GM19324 (cell line): ENCODE measurements around the gene CLTCL1.
"Not testable (repeated sequence)": the region's sequence is repeated elsewhere in the genome, so short reads cannot be mapped to it uniquely, and the experiment has no call there.

Experiments
- ATAC-seq: cut with Tn5 transposase; IDR thresholded peaks from one replicate; pipeline ENCODE4 v1.9.1; 2021; ENCODE audit warnings: mild to moderate bottlenecking, moderate library complexity; ENCODE audit not compliant: unreplicated experiment, low FRiP score

Gene CLTCL1

GRCh38 chr22:19158649-19159048 is 132.9 kb downstream of the CLTCL1 start:
- not testable (repeated sequence) for ATAC-seq

GRCh38 chr22:19156109-19156508 is 135.4 kb downstream of the CLTCL1 start:
- ATAC-seq, result not testable (repeated sequence)

- ATAC-seq, result no peak
Measured at GRCh38 chr22:19152942-19153883, 138.3 kb downstream of the CLTCL1 start.

- ATAC-seq, result no peak
Measured at GRCh38 chr22:19151329-19152191, 140.0 kb downstream of the CLTCL1 start.

GRCh38 chr22:19150482-19151328 is 140.8 kb downstream of the CLTCL1 start:
- ATAC-seq, result no peak

- no peak for ATAC-seq
Measured at GRCh38 chr22:19149991-19150390, 141.5 kb downstream of the CLTCL1 start, which contains the start of gene GSC2. Gene GSC2 (minus strand): TSS chr22:19150292. CDS start chr22:19150283, 9 bp downstream.

GRCh38 chr22:19149047-19149883 is 142.3 kb downstream of the CLTCL1 start:
- ATAC-seq, result no peak

- ATAC-seq, result no peak
Measured at GRCh38 chr22:19148417-19149046, 143.0 kb downstream of the CLTCL1 start.

- ATAC-seq, result no peak
Measured at GRCh38 chr22:19147195-19147780, 144.2 kb downstream of the CLTCL1 start.

- no peak for ATAC-seq
Measured at GRCh38 chr22:19146215-19146968, 145.1 kb downstream of the CLTCL1 start.

- ATAC-seq, result peak; percentile 3
Measured at GRCh38 chr22:19143967-19144400, 147.5 kb downstream of the CLTCL1 start.

GRCh38 chr22:19143212-19143611 is 148.3 kb downstream of the CLTCL1 start:
- no peak for ATAC-seq

GRCh38 chr22:19142394-19142793 is 149.1 kb downstream of the CLTCL1 start:
- no peak for ATAC-seq

- ATAC-seq, result no peak
Measured at GRCh38 chr22:19139974-19140373, 151.5 kb downstream of the CLTCL1 start.

- ATAC-seq, result no peak
Measured at GRCh38 chr22:19139001-19139356, 152.5 kb downstream of the CLTCL1 start.

GRCh38 chr22:19138217-19139000 is 153.1 kb downstream of the CLTCL1 start:
- no peak for ATAC-seq
